Loucy (cell line): ENCODE data around the gene ADAMTS13.
"Not testable (repeated sequence)": the region's sequence is repeated elsewhere in the genome, so short reads cannot be mapped to it uniquely, and the experiment has no call there.

Experiments used
- H2AFZ ChIP-seq: fragments of 200-600 bp; sonication (generic); 2 replicates; pipeline ENCODE4 v1.6.0; 2016; ENCODE audit warnings: antibody characterized with exemption, mild to moderate bottlenecking, low read length, moderate library complexity
- H3F3A ChIP-seq: fragments of 200-600 bp; 2 replicates; pipeline ENCODE4 v1.6.0; 2016; ENCODE audit warnings: antibody characterized with exemption, low read depth, mild to moderate bottlenecking
- H3K27me3 ChIP-seq: fragments of 200-600 bp; sonication (generic); 2 replicates; pipeline ENCODE4 v1.6.1; 2014; ENCODE audit warnings: low read length, mild to moderate bottlenecking; ENCODE audit not compliant: insufficient read depth, poor library complexity, severe bottlenecking
- H3K36me3 ChIP-seq: fragments of 200-600 bp; sonication (generic); 2 replicates; pipeline ENCODE4 v1.6.1; 2016; ENCODE audit warnings: low read length; ENCODE audit not compliant: insufficient read depth
- H3K4me1 ChIP-seq: fragments of 200-600 bp; sonication (generic); 2 replicates; pipeline ENCODE4 v1.5.1; 2014; ENCODE audit warnings: low read length, mild to moderate bottlenecking; ENCODE audit not compliant: insufficient read depth, poor library complexity, severe bottlenecking
- H3K4me2 ChIP-seq: fragments of 200-600 bp; sonication (generic); 2 replicates; pipeline ENCODE4 v1.6.0; 2014; ENCODE audit warnings: antibody characterized with exemption, low read length, low read depth, mild to moderate bottlenecking; ENCODE audit not compliant: poor library complexity, severe bottlenecking
- H3K4me3 ChIP-seq: fragments of 200-600 bp; sonication (generic); 2 replicates; pipeline ENCODE4 v1.5.1; 2014; ENCODE audit warnings: low read length, mild to moderate bottlenecking, mixed read lengths; ENCODE audit not compliant: poor library complexity, severe bottlenecking
- H3K79me2 ChIP-seq: fragments of 200-600 bp; sonication (generic); 2 replicates; pipeline ENCODE4 v1.6.1; 2014; ENCODE audit warnings: low read length; ENCODE audit not compliant: insufficient read depth
- H3K9ac ChIP-seq: fragments of 200-600 bp; sonication (generic); 2 replicates; pipeline ENCODE4 v1.6.0; 2014; ENCODE audit warnings: mild to moderate bottlenecking, low read depth, low read length, moderate library complexity; ENCODE audit not compliant: poor library complexity, severe bottlenecking
- H3K9me2 ChIP-seq: fragments of 200-600 bp; sonication (generic); replicated peaks from 2 replicates; pipeline ENCODE4 v1.6.1; 2016; ENCODE audit warnings: low read depth, low read length, mixed read lengths
- H3K9me3 ChIP-seq: fragments of 200-600 bp; sonication (generic); 2 replicates; pipeline ENCODE4 v1.6.1; 2014; ENCODE audit warnings: mild to moderate bottlenecking, antibody characterized with exemption, low read length, low read depth; ENCODE audit not compliant: insufficient read depth
- H4K20me1 ChIP-seq: fragments of 200-600 bp; sonication (generic); 2 replicates; pipeline ENCODE4 v1.6.0; 2014; ENCODE audit warnings: antibody characterized with exemption, low read length, mild to moderate bottlenecking; ENCODE audit not compliant: insufficient read depth, poor library complexity, severe bottlenecking
- EZH2phosphoT487 ChIP-seq: fragments of 200-600 bp; IDR thresholded peaks from 2 replicates; pipeline ENCODE4 v1.6.1; 2018; ENCODE audit warnings: antibody characterized with exemption, mild to moderate bottlenecking, moderate library complexity, borderline replicate concordance
- TF ChIP-seq, protein P1 (sequence below): fragments of 200-600 bp; sonication (generic); conservative IDR thresholded peaks from 2 replicates; pipeline ENCODE4 v1.5.1; 2014; ENCODE audit warnings: mild to moderate bottlenecking, antibody characterized with exemption, low read length

Gene ADAMTS13

DNA sequence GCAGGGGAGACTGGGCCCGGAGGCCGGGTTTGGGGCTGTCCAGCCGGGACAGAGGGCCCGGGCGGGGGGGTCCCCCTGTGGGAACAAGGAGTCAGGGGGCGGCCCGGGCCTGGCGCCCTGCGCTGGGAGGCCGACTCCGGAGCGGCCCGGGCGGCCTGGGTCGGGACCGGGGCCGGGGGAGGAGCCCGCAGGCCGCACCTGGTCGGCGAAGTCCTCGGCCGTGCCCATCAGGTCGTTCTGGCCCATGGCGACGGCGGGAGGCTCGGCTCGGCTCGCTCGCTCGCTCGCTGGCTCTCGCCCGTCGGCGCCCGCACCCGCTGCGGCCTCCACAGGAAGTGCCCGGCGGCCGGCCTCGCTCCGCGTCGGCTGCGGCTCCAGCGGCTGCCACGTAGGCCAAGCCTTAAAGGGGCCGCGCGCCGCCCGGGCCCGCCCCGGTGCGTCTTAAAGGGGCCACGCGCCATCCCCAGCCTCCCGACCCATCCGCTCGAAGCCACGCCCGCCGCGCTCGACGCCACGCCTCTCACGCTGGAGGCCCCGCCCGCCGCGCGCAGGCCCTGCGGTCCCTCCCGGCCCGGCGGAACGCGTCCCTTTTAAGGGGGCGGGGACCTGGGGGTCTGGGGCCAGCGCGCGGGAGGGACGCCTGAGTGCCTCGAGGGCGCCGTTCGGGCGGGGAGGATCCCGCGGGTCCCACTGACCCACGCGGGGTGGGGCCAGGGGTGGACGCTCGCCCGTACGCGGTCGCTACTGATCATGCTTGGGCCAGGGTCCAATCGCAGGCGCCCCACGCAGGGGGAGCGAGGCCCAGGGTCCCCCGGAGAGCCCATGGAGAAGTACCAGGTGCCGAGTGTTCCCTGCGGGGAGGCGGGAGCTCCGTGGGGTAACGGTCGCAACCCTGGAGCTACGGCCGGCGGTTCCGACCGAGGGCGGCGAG, 46.2 kb upstream of the ADAMTS13 start, which contains the start of the genes STKLD1 and SURF4:
STKLD1 (plus strand) TSS at position 643 of the 931 bp plus-strand sequence; CDS start at position 751, 108 bp downstream.
SURF4 (minus strand) TSS at position 337 of the 931 bp plus-strand sequence; CDS start at position 246, 91 bp downstream.
- peak within 1 kb of the TSS; percentile 99 for H3K4me3 ChIP-seq
- H3K27me3 ChIP-seq: no peaks in the 10 kb centered on the region
- H2AFZ ChIP-seq: peak within 1 kb of the TSS; percentile 89
- H3K4me1 ChIP-seq: peaks cover 41% of the 10 kb centered on the region
- H3K79me2 ChIP-seq: peaks cover 49% of the 10 kb centered on the region
- H3K36me3 ChIP-seq: no peaks in the 10 kb centered on the region
- peaks cover 47% of the 10 kb centered on the region for H4K20me1 ChIP-seq
- H3K4me2 ChIP-seq: peak within 1 kb of the TSS; percentile 84
- no peaks in the 10 kb centered on the region for H3K9me2 ChIP-seq
- H3K9me3 ChIP-seq: no peaks in the 10 kb centered on the region
- H3F3A ChIP-seq: peaks cover 13% of the 10 kb centered on the region
- TF ChIP-seq, protein P1, sequence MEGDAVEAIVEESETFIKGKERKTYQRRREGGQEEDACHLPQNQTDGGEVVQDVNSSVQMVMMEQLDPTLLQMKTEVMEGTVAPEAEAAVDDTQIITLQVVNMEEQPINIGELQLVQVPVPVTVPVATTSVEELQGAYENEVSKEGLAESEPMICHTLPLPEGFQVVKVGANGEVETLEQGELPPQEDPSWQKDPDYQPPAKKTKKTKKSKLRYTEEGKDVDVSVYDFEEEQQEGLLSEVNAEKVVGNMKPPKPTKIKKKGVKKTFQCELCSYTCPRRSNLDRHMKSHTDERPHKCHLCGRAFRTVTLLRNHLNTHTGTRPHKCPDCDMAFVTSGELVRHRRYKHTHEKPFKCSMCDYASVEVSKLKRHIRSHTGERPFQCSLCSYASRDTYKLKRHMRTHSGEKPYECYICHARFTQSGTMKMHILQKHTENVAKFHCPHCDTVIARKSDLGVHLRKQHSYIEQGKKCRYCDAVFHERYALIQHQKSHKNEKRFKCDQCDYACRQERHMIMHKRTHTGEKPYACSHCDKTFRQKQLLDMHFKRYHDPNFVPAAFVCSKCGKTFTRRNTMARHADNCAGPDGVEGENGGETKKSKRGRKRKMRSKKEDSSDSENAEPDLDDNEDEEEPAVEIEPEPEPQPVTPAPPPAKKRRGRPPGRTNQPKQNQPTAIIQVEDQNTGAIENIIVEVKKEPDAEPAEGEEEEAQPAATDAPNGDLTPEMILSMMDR: no peak
- no peak for TF ChIP-seq EZH2phosphoT487
- peak within 1 kb of the TSS; percentile 96 for H3K9ac ChIP-seq

DNA sequence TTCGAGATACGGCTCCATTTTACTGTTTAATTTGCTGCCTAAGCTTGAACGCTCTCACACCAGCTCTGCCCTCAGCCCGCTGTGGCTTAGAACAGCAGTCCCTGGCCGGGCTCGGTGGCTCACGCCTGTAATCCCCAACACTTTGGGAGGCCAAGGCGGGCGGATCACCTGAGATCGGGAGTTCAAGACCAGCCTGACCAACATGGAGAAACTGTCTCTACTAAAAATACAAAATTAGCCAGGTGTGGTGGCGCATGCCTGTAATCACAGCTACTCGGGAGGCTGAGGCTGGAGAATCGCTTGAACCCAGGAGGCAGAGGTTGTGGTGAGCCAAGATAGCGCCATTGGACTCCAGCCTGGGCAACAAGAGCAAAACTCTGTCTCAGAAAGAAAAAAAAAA, 44.9 kb upstream of the ADAMTS13 start:
- not testable (repeated sequence) for H3K27me3 ChIP-seq, H3K9me2 ChIP-seq, H3F3A ChIP-seq, H3K9me3 ChIP-seq, H2AFZ ChIP-seq, H3K36me3 ChIP-seq
- Histone ChIP-seq H3K4me1 (peaks cover 28% of the 10 kb centered on the region), H3K4me3 (peak overlapping the region; percentile 99), H3K9ac (peak overlapping the region; percentile 76), H3K79me2 (peaks cover 36% of the 10 kb centered on the region), H3K4me2 (peak overlapping the region; percentile 73), H4K20me1 (peaks cover 34% of the 10 kb centered on the region)

DNA sequence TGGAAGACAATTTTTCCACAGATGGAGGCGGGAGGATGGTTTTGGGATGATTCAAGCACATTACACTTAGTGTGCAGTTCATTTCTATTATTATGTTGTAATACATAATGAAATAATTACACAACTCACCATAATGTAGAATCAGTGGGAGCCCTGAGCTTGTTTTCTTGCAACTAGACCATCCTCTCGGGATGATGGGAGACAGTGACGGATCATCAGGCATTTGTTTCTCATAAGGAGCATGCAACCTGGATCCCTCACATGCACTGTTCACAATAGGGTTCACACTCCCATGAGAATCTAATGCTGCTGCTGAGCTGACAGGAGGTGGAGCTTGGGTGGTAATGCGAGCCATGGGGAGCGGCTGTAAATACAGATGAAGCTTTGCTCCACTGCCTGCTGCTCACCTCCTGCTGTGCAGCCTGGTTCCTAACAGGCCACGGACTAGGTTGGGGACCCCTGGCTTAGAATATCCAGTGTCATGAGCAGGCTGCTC, 44.4 kb upstream of the ADAMTS13 start:
- H3K4me3 ChIP-seq: no peak overlapping the region
- no peaks in the 10 kb centered on the region for H3K36me3 ChIP-seq
- TF ChIP-seq, protein P1: no peak
- no peak for TF ChIP-seq EZH2phosphoT487
- H3K4me1 ChIP-seq: peaks cover 23% of the 10 kb centered on the region
- H3K9me2 ChIP-seq: no peaks in the 10 kb centered on the region
- peaks cover 29% of the 10 kb centered on the region for H4K20me1 ChIP-seq
- H3K9me3 ChIP-seq: no peaks in the 10 kb centered on the region
- H3K4me2 ChIP-seq: no peak overlapping the region
- no peak overlapping the region for H3K9ac ChIP-seq
- H3F3A ChIP-seq: no peaks in the 10 kb centered on the region
- H3K79me2 ChIP-seq: peaks cover 31% of the 10 kb centered on the region
- H3K27me3 ChIP-seq: no peaks in the 10 kb centered on the region
- H2AFZ ChIP-seq: no peak overlapping the region
